HEK293T (cell line): Measurements from ENCODE around the gene DUSP6.

Experiments used
- CTCF ChIA-PET: fragments of 350-600 bp; formaldehyde crosslinking; extraction: SDS; loops from one replicate; lab custom pipeline; 2021; ENCODE audit warnings: antibody characterized with exemption, inconsistent platforms; lab: Yijun Ruan, JAX
- POLR2A ChIA-PET: fragments of 350-600 bp; formaldehyde crosslinking; extraction: SDS; loops from one replicate; lab custom pipeline; 2020; ENCODE audit warnings: antibody characterized with exemption, inconsistent platforms; lab: Yijun Ruan, JAX
- DNase-seq: peaks from one replicate; pipeline ENCODE4 v3.0.0; 2012; ENCODE audit warnings: mixed read lengths; ENCODE audit errors: extremely low spot score
- ARNT ChIP-seq: fragments of 450-650 bp; IDR thresholded peaks from 2 replicates; pipeline ENCODE4 v1.6.1; 2017; ENCODE audit warnings: mild to moderate bottlenecking
- BHLHE40 ChIP-seq: fragments of 450-650 bp; IDR thresholded peaks from 2 replicates; pipeline ENCODE4 v1.6.1; 2016; ENCODE audit warnings: mild to moderate bottlenecking, moderate library complexity, borderline replicate concordance
- CTBP1 ChIP-seq: fragments of 450-650 bp; IDR thresholded peaks from 2 replicates; pipeline ENCODE4 v1.6.1; 2016; ENCODE audit warnings: borderline replicate concordance
- ELF4 ChIP-seq: fragments of 450-650 bp; IDR thresholded peaks from 2 replicates; pipeline ENCODE4 v1.6.1; 2017; ENCODE audit warnings: antibody characterized with exemption
- FOXA1 ChIP-seq: fragments of 450-650 bp; IDR thresholded peaks from 2 replicates; pipeline ENCODE4 v1.6.1; 2016; ENCODE audit warnings: mild to moderate bottlenecking
- FOXK2 ChIP-seq: fragments of 450-650 bp; IDR thresholded peaks from 2 replicates; pipeline ENCODE4 v1.6.1; 2016; ENCODE audit warnings: mild to moderate bottlenecking
- FOXM1 ChIP-seq: fragments of 450-650 bp; IDR thresholded peaks from 2 replicates; pipeline ENCODE4 v1.6.1; 2017; ENCODE audit warnings: mild to moderate bottlenecking, borderline replicate concordance
- HDGF ChIP-seq: fragments of 450-650 bp; IDR thresholded peaks from 2 replicates; pipeline ENCODE4 v1.6.1; 2017; ENCODE audit warnings: antibody characterized with exemption, borderline replicate concordance
- L3MBTL2 ChIP-seq: fragments of 450-650 bp; conservative IDR thresholded peaks from 2 replicates; pipeline ENCODE4 v1.6.1; 2016; ENCODE audit warnings: mild to moderate bottlenecking
- LEF1 ChIP-seq: fragments of 450-650 bp; IDR thresholded peaks from 2 replicates; pipeline ENCODE4 v1.6.1; 2017; ENCODE audit warnings: mild to moderate bottlenecking, borderline replicate concordance
- NFRKB ChIP-seq: fragments of 450-650 bp; IDR thresholded peaks from 2 replicates; pipeline ENCODE4 v1.6.1; 2016; ENCODE audit warnings: mild to moderate bottlenecking, moderate library complexity
- PKNOX1 ChIP-seq: fragments of 450-650 bp; IDR thresholded peaks from 2 replicates; pipeline ENCODE4 v1.6.1; 2016
- SP1 ChIP-seq: fragments of 450-650 bp; IDR thresholded peaks from 2 replicates; pipeline ENCODE4 v1.6.1; 2017
- SUZ12 ChIP-seq: fragments of 450-650 bp; IDR thresholded peaks from 2 replicates; pipeline ENCODE4 v1.6.1; 2016; ENCODE audit warnings: mild to moderate bottlenecking
- TARDBP ChIP-seq: fragments of 450-650 bp; IDR thresholded peaks from 2 replicates; pipeline ENCODE4 v1.6.1; 2016
- ZNF384 ChIP-seq: fragments of 450-650 bp; IDR thresholded peaks from 2 replicates; pipeline ENCODE4 v1.6.1; 2016

The DUSP6 gene

GRCh38 chr12:89376202-89376529, 23.9 kb upstream of the DUSP6 start:
- ChIA-PET CTCF (interaction anchor here (0.7 kb wide), 1 partner anchor 90 kb away, joined by 3 read pairs; no protein-coding TSS in a partner anchor), POLR2A (no interaction called here)
- TF ChIP-seq ARNT (no peak), NFRKB (no peak), L3MBTL2 (no peak), LEF1 (no peak), FOXA1 (no peak), CTBP1 (no peak), TARDBP (no peak), SP1 (no peak), SUZ12 (no peak), ELF4 (no peak), BHLHE40 (no peak), ZNF384 (no peak)
- no peak for DNase-seq

GRCh38 chr12:89373763-89374572, 21.7 kb upstream of the DUSP6 start:
- ChIA-PET POLR2A (no interaction called here), CTCF (interaction anchor here (0.8 kb wide), 1 partner anchor 17 kb away, joined by 4 read pairs; no protein-coding TSS in a partner anchor)
- TF ChIP-seq ARNT (no peak), ELF4 (no peak), FOXM1 (no peak), PKNOX1 (no peak), FOXA1 (no peak), LEF1 (no peak), BHLHE40 (no peak), TARDBP (no peak), L3MBTL2 (no peak), SP1 (no peak)
- no peak for DNase-seq

GRCh38 chr12:89372584-89373370, 20.5 kb upstream of the DUSP6 start:
- no peak for DNase-seq
- CTCF ChIA-PET = no interaction called here
- POLR2A ChIA-PET = no interaction called here
- TF ChIP-seq ARNT (no peak), L3MBTL2 (no peak), PKNOX1 (no peak), SP1 (no peak), ZNF384 (no peak), CTBP1 (no peak), BHLHE40 (no peak)

- POLR2A ChIA-PET = no interaction called here
- CTCF ChIA-PET = no interaction called here
- no peak for TF ChIP-seq PKNOX1
- TF ChIP-seq TARDBP = no peak
- no peak for TF ChIP-seq LEF1
- TF ChIP-seq HDGF = no peak
- no peak for TF ChIP-seq FOXK2
- no peak for TF ChIP-seq CTBP1
- TF ChIP-seq ARNT = no peak
- TF ChIP-seq FOXA1 = no peak
- TF ChIP-seq ELF4 = no peak
- no peak for TF ChIP-seq SUZ12
- no peak for TF ChIP-seq NFRKB
- TF ChIP-seq ZNF384 = no peak
- no peak for TF ChIP-seq BHLHE40
- TF ChIP-seq FOXM1 = no peak
- no peak for TF ChIP-seq SP1
- TF ChIP-seq L3MBTL2 = no peak
- no peak for DNase-seq
Measured at GRCh38 chr12:89370850-89371249, 18.5 kb upstream of the DUSP6 start.

- DNase-seq = no peak
- TF ChIP-seq ZNF384 (no peak), SUZ12 (no peak), ARNT (no peak), FOXA1 (no peak), TARDBP (no peak), NFRKB (no peak), SP1 (no peak), ELF4 (no peak), LEF1 (no peak), L3MBTL2 (no peak), PKNOX1 (no peak), FOXK2 (no peak), HDGF (no peak), BHLHE40 (no peak), FOXM1 (no peak), CTBP1 (no peak)
- CTCF ChIA-PET = no interaction called here
- POLR2A ChIA-PET = no interaction called here
Measured at GRCh38 chr12:89370421-89370831, 18.1 kb upstream of the DUSP6 start.
